Hindlimb muscle (tissue), 1 donor: ENCODE measurements around the gene ADAR. TPM values are rescaled to one million over a fixed set of nuclear protein-coding genes. Genes with fewer than 3 reads are reported as not detected.

Experiments used
- DNase-seq: peaks from one replicate; pipeline ENCODE4 v3.0.0-alpha.2; 2013
- polyA plus RNA-seq: library from polyadenylated mRNA; unstranded; fragments of 120-200 nt; gene quantifications from one replicate; pipeline ENCODE4 v1.2.1, GENCODE V29; 2013; ENCODE audit not compliant: insufficient read length

Gene ADAR
- polyA plus RNA-seq, 1 donor, result 52.4 TPM

DNA sequence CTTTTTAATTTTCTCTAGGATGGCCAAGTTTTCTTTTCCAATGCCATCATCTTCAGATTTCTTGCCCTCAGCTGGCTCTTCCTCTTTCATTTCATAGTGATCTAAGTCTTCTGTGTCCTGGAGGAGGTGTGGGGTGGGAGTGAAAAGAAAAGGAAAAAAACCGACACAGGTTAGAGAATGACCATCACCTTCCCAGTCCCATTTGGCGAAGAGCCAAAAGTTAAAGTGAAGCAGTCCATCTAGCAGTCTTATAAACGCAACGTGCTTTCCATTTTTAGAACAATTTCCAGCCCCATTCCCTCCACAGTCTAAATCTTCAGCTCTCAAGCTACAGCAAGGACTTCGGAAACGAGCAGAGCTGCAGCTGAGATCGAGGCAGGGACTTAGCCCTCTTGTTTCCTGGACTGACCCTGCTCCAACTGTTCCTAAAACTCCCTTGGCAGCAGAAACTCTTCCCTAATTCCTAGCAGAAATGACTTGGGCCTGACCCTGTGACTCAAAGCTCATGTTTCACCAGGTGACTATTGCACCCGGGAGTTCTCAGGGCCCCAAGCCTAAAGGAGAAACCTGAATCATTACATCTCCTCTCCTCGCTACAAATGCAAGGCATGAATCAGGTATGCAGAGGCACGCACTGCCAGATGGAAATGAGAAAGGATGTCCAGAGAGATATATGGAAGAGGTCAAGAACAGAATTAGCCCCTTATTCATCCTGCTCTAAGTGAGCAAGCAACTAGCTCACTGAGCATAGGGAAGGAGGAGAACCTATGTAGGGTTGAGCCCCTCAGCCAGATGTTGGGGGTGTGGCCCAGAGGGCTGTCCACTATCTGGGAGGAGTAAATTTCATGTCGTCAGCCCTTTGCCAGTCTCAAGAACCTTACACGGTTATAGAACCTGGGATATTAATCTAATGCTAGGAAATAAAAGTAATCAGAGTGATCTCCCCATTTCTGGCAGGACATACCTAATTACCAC lies 54.6 kb downstream of the ADAR start:
- no peak for DNase-seq

- no peak for DNase-seq
These were observed 56.0 kb downstream of the ADAR start for GRCh38 chr1:154552036-154552435.

DNA sequence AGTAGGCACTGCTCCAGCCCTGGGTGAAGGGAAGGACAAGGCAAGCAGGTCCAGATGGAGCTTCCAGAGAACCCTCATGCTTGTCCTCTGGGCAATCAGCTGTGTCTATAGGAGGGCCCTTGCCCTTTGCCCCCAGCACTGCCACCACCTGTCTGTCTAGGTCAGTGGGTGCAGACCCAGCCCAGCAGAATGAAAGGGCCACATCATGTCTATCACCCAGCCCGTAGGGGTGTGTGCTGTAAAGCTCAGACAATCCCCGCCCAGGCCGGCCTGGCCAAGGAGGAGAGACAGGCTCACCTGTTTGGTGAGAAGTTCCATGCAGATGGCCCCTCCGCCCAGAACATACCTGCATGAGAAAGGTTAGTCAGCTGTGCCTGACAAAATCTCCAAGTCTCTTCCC lies 56.5 kb downstream of the ADAR start:
- DNase-seq, result no peak

GRCh38 chr1:154550657-154551056 lies 57.3 kb downstream of the ADAR start:
- DNase-seq, result no peak

DNA sequence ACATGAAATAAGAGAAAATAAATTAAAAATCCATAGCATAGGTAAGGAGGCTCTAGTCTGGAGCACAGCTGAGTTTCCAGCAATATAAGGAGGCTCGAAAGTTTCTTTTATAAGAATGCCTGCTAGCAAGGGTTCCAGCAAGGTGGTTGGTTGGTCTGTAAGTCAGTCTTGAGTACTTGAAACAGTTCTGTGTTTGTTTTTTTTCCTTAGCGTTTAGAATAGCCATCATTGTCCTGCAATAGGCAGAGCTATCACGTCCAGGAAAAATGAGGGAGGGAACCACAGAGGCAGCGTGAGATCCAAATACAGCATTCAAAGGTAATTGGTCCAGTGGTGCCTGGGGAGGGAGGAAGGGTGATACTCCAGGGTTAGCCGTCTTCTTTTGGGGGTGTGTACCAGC lies 57.9 kb downstream of the ADAR start:
- DNase-seq, result no peak

GRCh38 chr1:154549202-154549770 lies 58.7 kb downstream of the ADAR start:
- DNase-seq, result no peak

DNA sequence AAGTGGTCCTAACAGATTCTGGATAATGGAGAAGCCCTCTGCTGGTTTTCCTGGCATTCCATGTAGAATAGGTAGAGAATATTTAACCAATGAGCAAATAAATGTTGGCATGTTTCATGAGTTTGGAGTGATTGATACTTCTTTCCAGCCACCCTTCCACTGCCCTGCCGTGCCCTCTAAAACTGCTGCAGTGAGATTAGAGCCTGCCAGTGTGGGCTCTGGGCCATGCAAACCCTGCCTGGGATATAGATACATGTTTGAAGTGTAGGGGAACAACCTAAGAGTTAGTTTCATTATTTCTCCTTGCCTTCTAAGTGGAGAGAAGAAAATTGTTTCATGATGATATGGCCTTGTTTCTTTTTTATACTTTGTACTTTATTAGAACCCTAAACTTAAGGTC lies 60.0 kb downstream of the ADAR start:
- no peak for DNase-seq

- DNase-seq, result no peak
These were observed 60.8 kb downstream of the ADAR start for GRCh38 chr1:154547105-154547732.

- DNase-seq, result no peak
These were observed 61.5 kb downstream of the ADAR start for GRCh38 chr1:154546264-154547063.

GRCh38 chr1:154541231-154541630 lies 66.8 kb downstream of the ADAR start:
- DNase-seq, result no peak

GRCh38 chr1:154539486-154540483 lies 68.2 kb downstream of the ADAR start:
- no peak for DNase-seq

DNA sequence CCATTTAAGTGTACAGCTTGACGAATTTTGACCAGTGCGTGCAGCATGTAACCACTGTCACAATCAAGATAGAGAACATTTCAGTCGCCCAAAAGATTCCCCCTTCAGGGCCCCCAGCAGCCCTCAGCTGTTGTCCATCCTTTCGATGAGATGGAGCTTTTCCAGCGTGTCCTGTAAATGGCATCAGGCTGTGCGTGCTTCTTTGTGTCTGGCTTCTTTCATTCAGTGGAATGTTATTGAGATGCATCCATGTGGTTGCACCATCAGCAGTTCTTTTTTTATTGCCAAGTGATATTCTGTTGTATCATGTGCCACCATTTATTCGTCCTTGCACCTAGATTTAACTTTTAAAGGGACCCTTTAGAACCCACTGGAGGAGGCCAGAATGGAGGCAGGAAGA lies 71.4 kb downstream of the ADAR start:
- no peak for DNase-seq

DNA sequence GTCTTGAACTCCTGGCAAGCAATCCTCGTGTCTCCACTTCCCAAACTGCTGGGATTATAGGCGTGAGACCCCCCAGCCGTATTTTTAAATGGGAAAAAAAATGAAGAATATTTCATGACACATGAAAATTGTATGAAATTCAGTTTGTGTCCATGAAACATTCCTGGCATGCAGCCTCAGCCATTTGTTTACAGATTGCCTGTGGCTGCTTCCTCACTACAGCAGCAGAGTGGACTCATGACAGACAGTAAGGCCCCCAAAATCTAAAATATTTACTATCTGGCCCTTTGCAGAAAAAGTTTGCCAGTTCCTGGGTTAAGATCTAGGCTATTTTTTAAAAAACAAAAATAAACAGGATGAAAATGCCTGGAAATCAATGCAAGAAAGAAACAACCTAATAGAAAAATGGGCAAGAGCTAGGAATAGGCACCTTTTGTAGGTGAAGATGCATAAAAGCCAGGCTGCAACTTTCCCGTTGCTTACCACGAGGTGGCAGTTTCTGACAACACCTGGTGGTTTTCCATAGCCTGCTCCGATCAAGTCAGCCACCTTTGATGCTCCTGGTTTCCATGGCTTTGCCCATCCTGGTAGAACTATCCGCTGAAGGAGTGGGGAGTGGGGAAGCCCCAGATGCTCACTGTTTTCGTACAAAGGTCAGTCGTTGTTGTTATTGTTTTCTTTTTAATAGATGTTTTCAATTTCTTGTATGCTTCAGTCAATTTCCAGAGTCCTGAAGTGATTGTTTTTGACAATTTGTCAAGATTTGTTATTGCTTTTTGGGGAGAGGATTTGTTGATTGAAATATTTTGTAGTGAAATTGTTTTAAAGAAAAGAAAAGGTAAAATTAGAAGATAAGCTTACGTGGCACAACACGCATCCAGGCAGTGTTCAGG lies 73.8 kb downstream of the ADAR start:
- DNase-seq, result no peak

Other genes with a start within 250 kb of the ADAR start
- 7.7 TPM for gene IL6R, start 202.8 kb downstream of the ADAR start, polyA plus RNA-seq
- gene TDRD10, start 106.0 kb downstream of the ADAR start, polyA plus RNA-seq, result 3.3 TPM
- gene SHE, start 105.8 kb downstream of the ADAR start, polyA plus RNA-seq, result 9.9 TPM
- 64.9 TPM for gene UBE2Q1, start 49.5 kb downstream of the ADAR start, polyA plus RNA-seq
- gene CHRNB2, start 40.4 kb downstream of the ADAR start, polyA plus RNA-seq, result 0.26 TPM